HepG2 (cell line): ENCODE data around the gene HEXD. TPM values are rescaled to one million over a fixed set of nuclear protein-coding genes. Genes with fewer than 3 reads are reported as not detected.
A peak's percentile ranks its signal among the peaks of the same experiment; 100 is the strongest.

ENCODE experiments used
- ATAC-seq: fragments of 200-7000 bp; cut with Tn5 transposase; 3 replicates; pipeline ENCODE4 v1.9.1; 2020; ENCODE audit warnings: mild to moderate bottlenecking, moderate library complexity
- BruUV-seq: library from RNA; stranded (reverse); fragments of 400-500 nt; replicated peaks from 2 replicates; lab custom pipeline; 2021; lab: Mats Ljungman, UMichigan
- CTCF ChIA-PET: fragments of 300-600 bp; formaldehyde crosslinking; extraction: SDS; loops from one replicate; lab custom pipeline; 2021; ENCODE audit warnings: low total read pairs, inconsistent platforms, low intra/inter-chr PET ratio; lab: Yijun Ruan, JAX
- POLR2A ChIA-PET: fragments of 350-600 bp; sonication (Branson Sonifier 250); formaldehyde crosslinking; loops from one replicate; lab custom pipeline; 2020; ENCODE audit warnings: antibody characterized with exemption, inconsistent platforms; lab: Yijun Ruan, JAX
- DNase-seq: peaks from one replicate; pipeline ENCODE4 v3.0.0-alpha.2; 2015; ENCODE audit warnings: low spot score
- FAIRE-seq: peaks from 3 replicates; lab custom pipeline; 2011; peaks lifted over from hg19 to GRCh38; lab: Jason Lieb, UNC
- H2AFZ ChIP-seq: one replicate; pipeline ENCODE4 v1.6.1; 2011; ENCODE audit warnings: low read length, inconsistent platforms
- H3K27ac ChIP-seq: fragments of 300-600 bp; 3 replicates; pipeline ENCODE4 v1.8.0; 2011; ENCODE audit warnings: mixed run types, mild to moderate bottlenecking, mixed read lengths, low read length, inconsistent platforms; ENCODE audit not compliant: insufficient read depth; ENCODE audit errors: extremely low read length
- H3K27me3 ChIP-seq, 2 experiments: fragments of 200-600 bp in 1 of 2; 2 replicates in 1 of 2; 3 replicates in 1 of 2; pipeline versions ENCODE4 v1.6.0 to v1.8.0; 2011; ENCODE audit warnings: low read length in 2 of 2, mild to moderate bottlenecking in 2 of 2, moderate library complexity in 2 of 2, inconsistent platforms in 1 of 2; ENCODE audit not compliant: insufficient read depth in 2 of 2, control insufficient read depth in 1 of 2
- H3K36me3 ChIP-seq, 2 experiments: fragments of 200-600 bp in 1 of 2; replicated peaks in 1 of 2; 2 replicates in 1 of 2; 3 replicates in 1 of 2; pipeline versions ENCODE4 v1.5.1 to v1.8.0; 2011; ENCODE audit warnings: low read length in 2 of 2, inconsistent platforms in 1 of 2; ENCODE audit not compliant: insufficient read depth in 2 of 2, control insufficient read depth in 1 of 2
- H3K4me1 ChIP-seq: 2 replicates; pipeline ENCODE4 v1.5.1; 2012; ENCODE audit warnings: low read length, inconsistent platforms; ENCODE audit not compliant: insufficient read depth
- H3K4me2 ChIP-seq: 2 replicates; pipeline ENCODE4 v1.6.0; 2011; ENCODE audit warnings: low read depth, low read length, inconsistent platforms
- H3K4me3 ChIP-seq, 3 experiments: fragments of 200-600 bp in 1 of 3; sonication (generic), shearing (Covaris generic) in 1 of 3; replicated peaks in 1 of 3; 2 replicates each; pipeline ENCODE4 v1.5.1; 2011 to 2016; ENCODE audit warnings: low read length in 3 of 3, inconsistent platforms in 2 of 3, low read depth in 2 of 3, mild to moderate bottlenecking in 2 of 3, control low read depth in 1 of 3, mixed read lengths in 1 of 3; ENCODE audit not compliant: insufficient read depth in 1 of 3
- H3K79me2 ChIP-seq: one replicate; pipeline ENCODE4 v1.6.1; 2011; ENCODE audit warnings: low read length, inconsistent platforms; ENCODE audit not compliant: insufficient read depth
- H3K9ac ChIP-seq: 2 replicates; pipeline ENCODE4 v1.6.0; 2011; ENCODE audit warnings: mild to moderate bottlenecking, low read depth, low read length, inconsistent platforms; ENCODE audit not compliant: insufficient read depth
- H3K9me3 ChIP-seq: 2 replicates; pipeline ENCODE4 v1.5.1; 2012; ENCODE audit warnings: mild to moderate bottlenecking, low read length
- H4K20me1 ChIP-seq: 2 replicates; pipeline ENCODE4 v1.6.0; 2011; ENCODE audit warnings: inconsistent platforms, mild to moderate bottlenecking, low read length, moderate library complexity; ENCODE audit not compliant: insufficient read depth
- AGO2 ChIP-seq: fragments of 200-400 bp; formaldehyde crosslinking; optimal IDR thresholded peaks from 2 replicates; pipeline ENCODE3; 2017; ENCODE audit warnings: mild to moderate bottlenecking, low read depth, low read length, moderate library complexity
- EHMT2 ChIP-seq: fragments of 200-600 bp; sonication (generic); IDR thresholded peaks from 2 replicates; pipeline ENCODE4 v1.7.0; 2017; ENCODE audit warnings: antibody characterized with exemption, low read depth, low read length, borderline replicate concordance
- ESRRA ChIP-seq: sonication (generic); formaldehyde crosslinking; IDR thresholded peaks from 2 replicates; pipeline ENCODE4 v1.5.1; 2020; ENCODE audit warnings: mild to moderate bottlenecking, low read depth, missing genetic modification reagents
- GMEB2 ChIP-seq: IDR thresholded peaks from 2 replicates; pipeline ENCODE4 v1.6.1; 2016; ENCODE audit warnings: missing biosample characterization, missing genetic modification reagents, low read depth
- HDAC1 ChIP-seq: sonication (generic); formaldehyde crosslinking; IDR thresholded peaks from 2 replicates; pipeline ENCODE4 v1.5.1; 2020; ENCODE audit warnings: mild to moderate bottlenecking, missing genetic modification reagents
- HNRNPL ChIP-seq: fragments of 200-400 bp; formaldehyde crosslinking; IDR thresholded peaks from 2 replicates; pipeline ENCODE4 v1.6.1; 2017; ENCODE audit warnings: mild to moderate bottlenecking, low read depth, low read length
- HNRNPLL ChIP-seq: fragments of 200-400 bp; formaldehyde crosslinking; IDR thresholded peaks from 2 replicates; pipeline ENCODE4 v1.6.1; 2017; ENCODE audit warnings: mild to moderate bottlenecking, low read depth, low read length; ENCODE audit not compliant: poor library complexity, severe bottlenecking
- NBN ChIP-seq: fragments of 450-650 bp; conservative IDR thresholded peaks from 2 replicates; pipeline ENCODE4 v1.6.1; 2017
- NFKB2 ChIP-seq: sonication (generic); formaldehyde crosslinking; IDR thresholded peaks from 2 replicates; pipeline ENCODE4 v1.4.0; 2020; ENCODE audit warnings: missing genetic modification reagents, borderline replicate concordance
- RBFOX2 ChIP-seq: fragments of 200-400 bp; formaldehyde crosslinking; IDR thresholded peaks from 2 replicates; pipeline ENCODE4 v1.6.1; 2017; ENCODE audit warnings: low read depth, mild to moderate bottlenecking, low read length
- SP1 ChIP-seq, 2 experiments: fragments of 450-650 bp in 1 of 2; sonication (generic) in 1 of 2; formaldehyde crosslinking in 1 of 2; IDR thresholded peaks; 2 replicates each; pipeline versions ENCODE4 v1.4.0 to v1.6.1; 2016 to 2020; ENCODE audit warnings: missing genetic modification reagents in 1 of 2
- STAG1 ChIP-seq: sonication (generic); formaldehyde crosslinking; IDR thresholded peaks from 2 replicates; pipeline ENCODE4 v1.4.0; 2020; ENCODE audit warnings: missing genetic modification reagents
- TGIF2 ChIP-seq: IDR thresholded peaks from 2 replicates; pipeline ENCODE4 v1.6.1; 2016; ENCODE audit warnings: control low read depth, missing compliant biosample characterization
- ZBTB7A ChIP-seq: sonication (generic); formaldehyde crosslinking; IDR thresholded peaks from 2 replicates; pipeline ENCODE4 v1.8.0; 2022; ENCODE audit warnings: mild to moderate bottlenecking, missing genetic modification reagents
- ZKSCAN5 ChIP-seq: sonication (generic); formaldehyde crosslinking; IDR thresholded peaks from 2 replicates; pipeline ENCODE4 v1.5.1; 2020; ENCODE audit warnings: mild to moderate bottlenecking, missing genetic modification reagents
- ZNF235 ChIP-seq: sonication (generic); formaldehyde crosslinking; IDR thresholded peaks from 2 replicates; pipeline ENCODE4 v1.8.1; 2023; ENCODE audit warnings: mild to moderate bottlenecking, missing genetic modification reagents, borderline replicate concordance
- ZNF749 ChIP-seq: sonication (generic); formaldehyde crosslinking; IDR thresholded peaks from 2 replicates; pipeline ENCODE4 v1.8.0; 2022; ENCODE audit warnings: mild to moderate bottlenecking, missing genetic modification reagents, moderate library complexity, borderline replicate concordance
- WGBS: methylation state at CpG from one replicate; pipeline ENCODE4 v1.1.6; 2017; ENCODE audit warnings: low lambda C conversion rate; 5-methylcytosine and 5-hydroxymethylcytosine counted together
- in situ Hi-C: cut with HindIII; loops from 2 replicates; pipeline ENCODE4 v1.10.0; 2017; ENCODE audit warnings: low pct_unique_long_range_greater_than_20kb; ENCODE audit not compliant: extremely low pct_ligation_motif_present
- intact Hi-C: fragments of 100-400 bp; cut with micrococcal nuclease; formaldehyde crosslinking; loops from one replicate; pipeline ENCODE4 v1.10.0; 2022; ENCODE audit not compliant: unreplicated experiment
- polyA plus RNA-seq, 8 experiments: library from polyadenylated mRNA; depleted of rRNA in 3 of 8; stranded (reverse) in 7 of 8; unstranded in 1 of 8; fragments of >200 nt; fragmentation: Illumina TruSeq in 4 of 8; extraction: Trizol in 4 of 8; gene quantifications; 2 replicates each; pipeline versions ENCODE4 v1.2.1 to v1.2.3, GENCODE V29; 2011 to 2016; ENCODE audit warnings: low read depth in 4 of 8, missing spikeins in 1 of 8, mixed read lengths in 1 of 8; ENCODE audit not compliant: insufficient read depth in 1 of 8
- total RNA-seq, 5 experiments: library from RNA; depleted of rRNA; stranded (reverse); fragments of >200 nt; fragmentation: Illumina TruSeq; extraction: Trizol; gene quantifications; 2 replicates each; pipeline ENCODE4 v1.2.3, GENCODE V29; 2016; ENCODE audit warnings: low read depth in 1 of 5
- TF ChIP-seq, protein P1 (sequence below): sonication (generic); formaldehyde crosslinking; IDR thresholded peaks from 2 replicates; pipeline ENCODE4 v1.4.0; 2020; ENCODE audit warnings: missing genetic modification reagents
- TF ChIP-seq, protein P2 (sequence below): sonication (generic); formaldehyde crosslinking; IDR thresholded peaks from 2 replicates; pipeline ENCODE4 v1.5.1; 2020; ENCODE audit warnings: missing genetic modification reagents, mild to moderate bottlenecking, borderline replicate concordance

HEXD gene
- total and polyA plus RNA-seq, 2 of the 13 experiments (the other 11 are each of a cell fraction or from before 2014, with no cell fraction given): 22.3 to 41.8 TPM

DNA sequence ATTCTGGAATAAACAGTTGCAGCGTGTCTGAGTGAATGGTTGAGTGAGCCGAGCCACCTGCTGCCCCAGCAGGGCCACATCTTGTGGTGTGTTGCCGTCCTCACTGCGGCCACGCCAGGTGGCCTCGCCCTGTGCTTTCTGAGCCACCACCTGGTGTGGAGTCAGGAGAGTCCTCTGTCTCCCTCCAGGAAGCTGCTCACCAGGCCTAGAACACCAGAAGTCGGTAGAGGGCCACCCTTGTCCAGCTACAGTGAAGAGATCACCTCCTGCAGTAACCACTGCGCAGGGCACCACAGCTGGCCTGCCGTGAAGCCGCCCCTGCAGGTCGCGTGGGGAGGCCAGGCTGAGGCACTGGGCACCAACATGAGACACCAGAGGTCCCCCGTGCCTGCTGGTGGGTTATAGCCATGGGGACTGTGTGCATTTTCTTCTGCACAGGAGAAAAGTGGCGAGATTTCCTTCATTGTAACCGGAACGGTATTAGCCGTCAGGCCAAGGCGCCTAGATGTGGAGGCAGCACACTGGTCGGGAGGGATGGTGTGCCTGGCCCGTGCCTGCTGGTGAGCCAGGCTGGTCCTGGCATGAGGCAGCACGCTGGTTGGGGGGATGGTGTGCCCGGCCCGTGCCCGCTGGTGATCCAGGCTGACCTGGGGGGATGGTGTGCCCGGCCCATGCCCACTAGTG is 72.5 kb downstream of the HEXD start:
- ChIA-PET CTCF (no interaction called here), POLR2A (no interaction called here)
- Histone ChIP-seq H3K27ac (no peak overlapping the region), H3K4me1 (peaks cover 39% of the 10 kb centered on the region), H3K9ac (no peak overlapping the region), H3K4me2 (no peak overlapping the region), H3K79me2 (no peaks in the 10 kb centered on the region), H3K27me3 (no peaks in the 10 kb centered on the region), H3K36me3 (peaks cover 8 to 20% of the 10 kb centered on the region in 2 experiments), H3K4me3 (no peak overlapping the region), H2AFZ (no peak overlapping the region), H3K9me3 (no peaks in the 10 kb centered on the region), H4K20me1 (no peaks in the 10 kb centered on the region)
- intact Hi-C loops (no loop called here), in situ Hi-C loops (no loop called here)
- ATAC-seq: no peak
- 90% methylated on average over 25 of the region's 25 CpGs for WGBS
- FAIRE-seq: no peak
- no TSS peak for BruUV-seq
- DNase-seq: no peak
- no peak for TF ChIP-seq TGIF2
- no peak for TF ChIP-seq GMEB2 (CRISPR knock-in tag)
- TF ChIP-seq ZNF235 (CRISPR knock-in tag): no peak
- no peak for TF ChIP-seq NBN
- TF ChIP-seq AGO2: peak; percentile 65
- no peak for TF ChIP-seq HNRNPLL
- TF ChIP-seq HNRNPL: peak; percentile 75
- TF ChIP-seq, protein P1, sequence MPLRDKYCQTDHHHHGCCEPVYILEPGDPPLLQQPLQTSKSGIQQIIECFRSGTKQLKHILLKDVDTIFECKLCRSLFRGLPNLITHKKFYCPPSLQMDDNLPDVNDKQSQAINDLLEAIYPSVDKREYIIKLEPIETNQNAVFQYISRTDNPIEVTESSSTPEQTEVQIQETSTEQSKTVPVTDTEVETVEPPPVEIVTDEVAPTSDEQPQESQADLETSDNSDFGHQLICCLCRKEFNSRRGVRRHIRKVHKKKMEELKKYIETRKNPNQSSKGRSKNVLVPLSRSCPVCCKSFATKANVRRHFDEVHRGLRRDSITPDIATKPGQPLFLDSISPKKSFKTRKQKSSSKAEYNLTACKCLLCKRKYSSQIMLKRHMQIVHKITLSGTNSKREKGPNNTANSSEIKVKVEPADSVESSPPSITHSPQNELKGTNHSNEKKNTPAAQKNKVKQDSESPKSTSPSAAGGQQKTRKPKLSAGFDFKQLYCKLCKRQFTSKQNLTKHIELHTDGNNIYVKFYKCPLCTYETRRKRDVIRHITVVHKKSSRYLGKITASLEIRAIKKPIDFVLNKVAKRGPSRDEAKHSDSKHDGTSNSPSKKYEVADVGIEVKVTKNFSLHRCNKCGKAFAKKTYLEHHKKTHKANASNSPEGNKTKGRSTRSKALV: no peak
- peak; percentile 35 for TF ChIP-seq STAG1
- TF ChIP-seq, protein P2, sequence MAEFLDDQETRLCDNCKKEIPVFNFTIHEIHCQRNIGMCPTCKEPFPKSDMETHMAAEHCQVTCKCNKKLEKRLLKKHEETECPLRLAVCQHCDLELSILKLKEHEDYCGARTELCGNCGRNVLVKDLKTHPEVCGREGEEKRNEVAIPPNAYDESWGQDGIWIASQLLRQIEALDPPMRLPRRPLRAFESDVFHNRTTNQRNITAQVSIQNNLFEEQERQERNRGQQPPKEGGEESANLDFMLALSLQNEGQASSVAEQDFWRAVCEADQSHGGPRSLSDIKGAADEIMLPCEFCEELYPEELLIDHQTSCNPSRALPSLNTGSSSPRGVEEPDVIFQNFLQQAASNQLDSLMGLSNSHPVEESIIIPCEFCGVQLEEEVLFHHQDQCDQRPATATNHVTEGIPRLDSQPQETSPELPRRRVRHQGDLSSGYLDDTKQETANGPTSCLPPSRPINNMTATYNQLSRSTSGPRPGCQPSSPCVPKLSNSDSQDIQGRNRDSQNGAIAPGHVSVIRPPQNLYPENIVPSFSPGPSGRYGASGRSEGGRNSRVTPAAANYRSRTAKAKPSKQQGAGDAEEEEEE (CRISPR knock-in tag): no peak
- no peak for TF ChIP-seq HDAC1 (CRISPR knock-in tag)
- TF ChIP-seq ZKSCAN5: no peak
- no peak for TF ChIP-seq EHMT2
- 0 out of 2 replicates have a peak, but pooled peaks have one; percentile 24 for TF ChIP-seq ESRRA
- no peak for TF ChIP-seq ZBTB7A (CRISPR knock-in tag)
- no peak for TF ChIP-seq SP1 (IDR thresholded peaks at IDR 0.05)
- TF ChIP-seq SP1 (CRISPR knock-in tag; IDR thresholded peaks at IDR 0.05): no peak
- no peak for TF ChIP-seq ZNF749
- TF ChIP-seq NFKB2 (CRISPR knock-in tag): no peak
- no peak for TF ChIP-seq RBFOX2
